Endothelial cell of umbilical vein (primary cell): ENCODE data around the gene ZNF138. TPM values are rescaled to one million over a fixed set of nuclear protein-coding genes. Genes with fewer than 3 reads are reported as not detected.
"Not testable (repeated sequence)": the region's sequence is repeated elsewhere in the genome, so short reads cannot be mapped to it uniquely, and the experiment has no call there.

ENCODE experiments used
- BruUV-seq: library from RNA; stranded (reverse); fragments of 400-500 nt; replicated peaks from 2 replicates; lab custom pipeline; 2021; lab: Mats Ljungman, UMichigan
- CTCF ChIA-PET: fragments of 300-600, 350-600 bp; sonication (Branson Sonifier 250); formaldehyde crosslinking; loops from one replicate; lab custom pipeline; 2021; ENCODE audit warnings: antibody characterized with exemption, inconsistent platforms; lab: Charles Lee
- POLR2A ChIA-PET: fragments of 300-600, 350-600 bp; sonication (Branson Sonifier 250); formaldehyde crosslinking; loops from one replicate; lab custom pipeline; 2021; ENCODE audit warnings: antibody characterized with exemption, inconsistent platforms; lab: Charles Lee
- DNase-seq: peaks from one replicate; pipeline ENCODE4 v3.0.0-alpha.2; 2011; ENCODE audit warnings: low read depth, low spot score
- FAIRE-seq: peaks from 2 replicates; lab custom pipeline; 2011; peaks lifted over from hg19 to GRCh38; lab: Jason Lieb, UNC
- H2AFZ ChIP-seq: 2 replicates; pipeline ENCODE4 v1.6.0; 2012; ENCODE audit warnings: low read depth, low read length, control low read depth, inconsistent platforms
- H3K27ac ChIP-seq: 2 replicates; pipeline ENCODE4 v1.5.1; 2011; ENCODE audit warnings: low read depth, mild to moderate bottlenecking, control low read depth, low read length, moderate library complexity; ENCODE audit not compliant: insufficient read depth
- H3K27me3 ChIP-seq, 2 experiments: 2 replicates each; pipeline versions ENCODE4 v1.6.0 to v1.6.1; 2011; ENCODE audit warnings: low read length in 2 of 2, mixed read lengths in 1 of 2; ENCODE audit not compliant: control insufficient read depth in 2 of 2, insufficient read depth in 2 of 2
- H3K36me3 ChIP-seq, 2 experiments: 2 replicates in 1 of 2; 3 replicates in 1 of 2; pipeline ENCODE4 v1.5.1; 2011; ENCODE audit warnings: low read length in 2 of 2, mild to moderate bottlenecking in 1 of 2, moderate library complexity in 1 of 2; ENCODE audit not compliant: control insufficient read depth in 2 of 2, insufficient read depth in 2 of 2; ENCODE audit errors: extremely low read depth in 1 of 2
- H3K4me1 ChIP-seq: 3 replicates; pipeline ENCODE4 v1.5.1; 2011; ENCODE audit warnings: mild to moderate bottlenecking, low read length; ENCODE audit not compliant: control insufficient read depth, insufficient read depth; ENCODE audit errors: extremely low read depth
- H3K4me2 ChIP-seq: 2 replicates; pipeline ENCODE4 v1.6.1; 2011; ENCODE audit warnings: low read length, control low read depth, mixed read lengths; ENCODE audit not compliant: insufficient read depth
- H3K4me3 ChIP-seq, 3 experiments: fragments of 200-600 bp in 1 of 3; sonication (generic), shearing (Covaris generic) in 1 of 3; replicated peaks in 1 of 3; 2 replicates each; pipeline ENCODE4 v1.5.1; 2011 to 2016; ENCODE audit warnings: control low read depth in 3 of 3, low read length in 3 of 3, mild to moderate bottlenecking in 2 of 3, inconsistent platforms in 1 of 3, low read depth in 1 of 3, moderate library complexity in 1 of 3; ENCODE audit not compliant: insufficient read depth in 1 of 3
- H3K79me2 ChIP-seq: 2 replicates; pipeline ENCODE4 v1.6.0; 2012; ENCODE audit warnings: low read length, inconsistent platforms; ENCODE audit not compliant: control insufficient read depth, insufficient read depth
- H3K9ac ChIP-seq: replicated peaks from 2 replicates; pipeline ENCODE3; 2011; ENCODE audit warnings: low read length, control low read depth; ENCODE audit not compliant: insufficient read depth; ENCODE audit errors: extremely low read depth
- H3K9me1 ChIP-seq: replicated peaks from 3 replicates; pipeline ENCODE4 v1.6.0; 2011; ENCODE audit warnings: mild to moderate bottlenecking, low read length; ENCODE audit not compliant: control insufficient read depth, insufficient read depth; ENCODE audit errors: extremely low read depth
- H3K9me3 ChIP-seq: replicated peaks from 2 replicates; pipeline ENCODE4 v1.5.1; 2012; ENCODE audit warnings: low read length, inconsistent platforms; ENCODE audit not compliant: control insufficient read depth, insufficient read depth
- H4K20me1 ChIP-seq: replicated peaks from 2 replicates; pipeline ENCODE3; 2011; ENCODE audit warnings: mild to moderate bottlenecking, low read length; ENCODE audit not compliant: control insufficient read depth, insufficient read depth; ENCODE audit errors: extremely low read depth
- EZH2 ChIP-seq: IDR thresholded peaks from 2 replicates; pipeline ENCODE4 v1.6.1; 2012; ENCODE audit warnings: borderline replicate concordance, low read depth, mild to moderate bottlenecking, moderate library complexity, low read length, inconsistent platforms; ENCODE audit not compliant: severe bottlenecking
- FOS ChIP-seq: IDR thresholded peaks from 2 replicates; pipeline ENCODE4 v1.6.1; 2011; ENCODE audit warnings: mild to moderate bottlenecking, low read length, moderate library complexity, borderline replicate concordance; ENCODE audit not compliant: insufficient read depth
- JUN ChIP-seq: IDR thresholded peaks from 2 replicates; pipeline ENCODE4 v1.6.1; 2011; ENCODE audit warnings: borderline replicate concordance, low read depth; ENCODE audit not compliant: insufficient read length, insufficient read depth
- POLR2A ChIP-seq: IDR thresholded peaks from 2 replicates; pipeline ENCODE4 v1.6.1; 2012; ENCODE audit warnings: low read depth, mild to moderate bottlenecking, control low read depth, low read length
- POLR2AphosphoS5 ChIP-seq: IDR thresholded peaks from 2 replicates; pipeline ENCODE4 v1.6.1; 2012; ENCODE audit warnings: low read depth, mild to moderate bottlenecking, control low read depth, low read length, moderate library complexity; ENCODE audit not compliant: insufficient read depth
- dilution Hi-C: fragments of 300-500 bp; cut with MboI; formaldehyde crosslinking; loops from one replicate; pipeline ENCODE4 v1.15.0; 2019; ENCODE audit warnings: low sequenced_read_pairs; ENCODE audit not compliant: extremely low pct_ligation_motif_present
- intact Hi-C: fragments of 100-400 bp; cut with micrococcal nuclease; formaldehyde crosslinking; loops from one replicate; pipeline ENCODE4 v1.10.0; 2022
- polyA plus RNA-seq, 4 experiments: library from polyadenylated mRNA; depleted of rRNA in 3 of 4; stranded (reverse) in 3 of 4; unstranded in 1 of 4; fragments of >200 nt; gene quantifications; 2 replicates each; pipeline versions ENCODE4 v1.2.1 to v1.2.3, GENCODE V29; 2011 to 2012; ENCODE audit warnings: missing spikeins in 1 of 4
- total RNA-seq: library from RNA; stranded (reverse); gene quantifications from 2 replicates; pipeline ENCODE4 v1.2.3, GENCODE V29; 2021
- TF ChIP-seq, protein P1 (sequence below): IDR thresholded peaks from 2 replicates; pipeline ENCODE4 v1.6.1; 2011; ENCODE audit not compliant: insufficient read depth, insufficient read length
- TF ChIP-seq, protein P2 (sequence below), 2 donors: IDR thresholded peaks; 1 replicate in 1 of 2; 2 replicates in 1 of 2; pipeline ENCODE4 v1.5.1; 2011; ENCODE audit warnings: low read length in 2 of 2, mild to moderate bottlenecking in 2 of 2, moderate library complexity in 2 of 2, control low read depth in 1 of 2, inconsistent platforms in 1 of 2, low read depth in 1 of 2; ENCODE audit not compliant: insufficient read depth in 1 of 2; ENCODE audit errors: extremely low read depth in 1 of 2

Gene ZNF138
- total and polyA plus RNA-seq, 2 donors (not counting 3 experiments of a cell fraction or from before 2014, with no cell fraction given), result 2.0 to 3.3 TPM

DNA sequence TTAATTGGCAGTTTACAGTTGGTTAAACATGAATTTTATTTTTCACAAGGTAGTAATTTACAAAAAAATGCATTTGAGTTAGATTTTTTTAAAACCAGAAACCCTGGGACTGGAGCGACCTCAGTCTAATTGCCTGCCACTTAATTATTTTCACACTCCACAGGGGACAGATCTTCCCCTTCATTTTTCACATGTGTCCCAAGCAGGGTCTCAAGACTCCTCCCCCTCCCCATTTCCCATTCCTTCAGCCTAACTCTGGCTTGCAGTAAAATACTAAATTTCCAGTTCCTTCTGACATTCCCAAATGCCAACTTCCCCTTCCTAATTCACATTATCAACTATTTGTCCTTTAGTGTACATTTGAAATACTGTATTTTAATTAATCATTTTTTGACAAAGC is 948 bp downstream of the ZNF138 start:
- intact Hi-C loops, result loop anchor here (10.0 kb wide), 1 partner anchor 110 kb away; the partner anchor contains the start of gene ZNF273
- no peak overlapping the region for H2AFZ ChIP-seq
- peaks cover 9% of the 10 kb centered on the region for H3K79me2 ChIP-seq

DNA sequence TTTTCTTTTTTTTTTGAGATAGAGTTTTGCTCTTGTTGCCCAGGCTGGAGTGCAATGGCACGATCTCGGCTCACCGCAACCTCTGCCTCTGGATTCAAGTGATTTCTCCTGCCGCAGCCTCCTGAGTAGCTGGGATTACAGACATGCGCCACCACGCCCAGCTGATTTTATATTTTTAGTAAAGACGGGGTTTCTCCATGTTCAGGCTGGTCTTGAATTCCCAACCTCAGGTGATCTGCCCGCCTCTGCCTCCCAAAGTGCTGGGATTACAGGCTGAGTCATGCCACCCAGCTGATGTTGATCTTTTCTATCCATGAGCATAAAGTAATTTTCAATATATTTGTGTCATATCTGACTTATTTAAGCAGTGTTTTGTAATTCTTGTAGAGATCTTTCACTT is 4.9 kb downstream of the ZNF138 start:
- H3K4me2 ChIP-seq, CTCF ChIA-PET, H3K4me3 ChIP-seq, H3K27me3 ChIP-seq, H3K9me3 ChIP-seq, H2AFZ ChIP-seq, H3K36me3 ChIP-seq, FAIRE-seq, POLR2A ChIA-PET, H4K20me1 ChIP-seq, H3K79me2 ChIP-seq, H3K4me1 ChIP-seq, H3K9ac ChIP-seq, dilution Hi-C loops, BruUV-seq, DNase-seq, H3K27ac ChIP-seq, H3K9me1 ChIP-seq: not testable (repeated sequence)
- intact Hi-C loops, result loop anchor here (10.0 kb wide), 1 partner anchor 106 kb away; the partner anchor contains the start of gene ZNF273

More for the DNA sequence above, 948 bp downstream of the ZNF138 start:
- dilution Hi-C loops, result no loop called here
- H4K20me1 ChIP-seq, result no peaks in the 10 kb centered on the region
- ChIA-PET CTCF (no interaction called here), POLR2A (no interaction called here)
- FAIRE-seq, result no peak
- no peaks in the 10 kb centered on the region for H3K27me3 ChIP-seq
- no TSS peak for BruUV-seq
- peak overlapping the region in 2 of 3 experiments; percentile 80 to 90 for H3K4me3 ChIP-seq
- H3K4me2 ChIP-seq, result peak overlapping the region; percentile 91
- H3K9me3 ChIP-seq, result no peaks in the 10 kb centered on the region
- TF ChIP-seq POLR2A (no peak), POLR2AphosphoS5 (no peak), EZH2 (no peak), JUN (no peak), FOS (no peak)
- TF ChIP-seq, protein P1, sequence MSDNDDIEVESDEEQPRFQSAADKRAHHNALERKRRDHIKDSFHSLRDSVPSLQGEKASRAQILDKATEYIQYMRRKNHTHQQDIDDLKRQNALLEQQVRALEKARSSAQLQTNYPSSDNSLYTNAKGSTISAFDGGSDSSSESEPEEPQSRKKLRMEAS, result no peak
- TF ChIP-seq, protein P2, sequence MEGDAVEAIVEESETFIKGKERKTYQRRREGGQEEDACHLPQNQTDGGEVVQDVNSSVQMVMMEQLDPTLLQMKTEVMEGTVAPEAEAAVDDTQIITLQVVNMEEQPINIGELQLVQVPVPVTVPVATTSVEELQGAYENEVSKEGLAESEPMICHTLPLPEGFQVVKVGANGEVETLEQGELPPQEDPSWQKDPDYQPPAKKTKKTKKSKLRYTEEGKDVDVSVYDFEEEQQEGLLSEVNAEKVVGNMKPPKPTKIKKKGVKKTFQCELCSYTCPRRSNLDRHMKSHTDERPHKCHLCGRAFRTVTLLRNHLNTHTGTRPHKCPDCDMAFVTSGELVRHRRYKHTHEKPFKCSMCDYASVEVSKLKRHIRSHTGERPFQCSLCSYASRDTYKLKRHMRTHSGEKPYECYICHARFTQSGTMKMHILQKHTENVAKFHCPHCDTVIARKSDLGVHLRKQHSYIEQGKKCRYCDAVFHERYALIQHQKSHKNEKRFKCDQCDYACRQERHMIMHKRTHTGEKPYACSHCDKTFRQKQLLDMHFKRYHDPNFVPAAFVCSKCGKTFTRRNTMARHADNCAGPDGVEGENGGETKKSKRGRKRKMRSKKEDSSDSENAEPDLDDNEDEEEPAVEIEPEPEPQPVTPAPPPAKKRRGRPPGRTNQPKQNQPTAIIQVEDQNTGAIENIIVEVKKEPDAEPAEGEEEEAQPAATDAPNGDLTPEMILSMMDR (IDR thresholded peaks at IDR 0.05; ENCODE audit: extremely low read depth in 1 of 2, insufficient read depth in 1 of 2, low read depth in 1 of 2, low read length in 2 of 2), result no peak
- peak overlapping the region; percentile 83 for H3K9ac ChIP-seq
- H3K4me1 ChIP-seq, result peaks cover 3% of the 10 kb centered on the region
- DNase-seq, result no peak
- H3K36me3 ChIP-seq, result no peaks in the 10 kb centered on the region
- H3K27ac ChIP-seq, result no peak overlapping the region
- no peaks in the 10 kb centered on the region for H3K9me1 ChIP-seq
